A549 treated with CpdA at 1 μM for 4 hours (cell line): ENCODE measurements around the gene IL2. TPM values are rescaled to one million over a fixed set of nuclear protein-coding genes. Genes with fewer than 3 reads are reported as not detected.

ENCODE experiments used
- total RNA-seq: library from RNA; stranded (reverse); fragments of 200-300 nt; extraction: Qiagen RNA extraction; gene quantifications from 5 replicates; pipeline ENCODE4 v1.2.3, GENCODE V29; 2022; ENCODE audit warnings: low read depth

Gene IL2
- total RNA-seq = not detected in 5 replicates

DNA sequence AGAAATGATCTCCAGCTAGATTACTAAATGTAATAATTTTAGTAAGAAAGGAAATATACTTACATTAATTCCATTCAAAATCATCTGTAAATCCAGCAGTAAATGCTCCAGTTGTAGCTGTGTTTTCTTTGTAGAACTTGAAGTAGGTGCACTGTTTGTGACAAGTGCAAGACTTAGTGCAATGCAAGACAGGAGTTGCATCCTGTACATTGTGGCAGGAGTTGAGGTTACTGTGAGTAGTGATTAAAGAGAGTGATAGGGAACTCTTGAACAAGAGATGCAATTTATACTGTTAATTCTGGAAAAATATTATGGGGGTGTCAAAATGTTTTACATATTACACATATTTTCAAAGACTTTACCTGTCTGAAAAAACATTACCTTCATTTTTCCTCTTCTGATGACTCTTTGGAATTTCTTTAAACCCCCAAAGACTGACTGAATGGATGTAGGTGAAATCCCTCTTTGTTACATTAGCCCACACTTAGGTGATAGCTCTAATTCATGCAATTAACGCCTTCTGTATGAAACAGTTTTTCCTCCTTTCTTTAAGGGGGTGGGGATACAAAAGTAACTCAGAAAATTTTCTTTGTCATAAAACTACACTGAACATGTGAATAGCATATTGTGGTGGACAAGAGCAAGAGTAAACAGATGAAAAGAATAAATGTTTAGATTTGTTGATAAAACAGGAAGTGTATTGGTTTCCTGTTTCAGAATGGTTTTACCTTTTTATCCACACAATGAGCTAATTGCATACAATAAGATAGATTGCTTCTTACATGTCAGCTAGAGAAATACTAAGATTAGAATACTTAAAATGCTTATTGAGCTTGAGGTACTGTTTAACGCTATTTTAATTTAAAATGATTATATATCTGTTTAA is at the start of gene IL2:
Gene IL2 (minus strand): TSS at position 495 of the 886 bp plus-strand sequence. CDS start 285 bp downstream, at position 210.

Other genes with a start within 250 kb of the IL2 start
- not detected in 5 replicates for gene ADAD1, start 77.7 kb downstream of the IL2 start, total RNA-seq
- not detected in 5 replicates for gene IL21, start 164.3 kb upstream of the IL2 start, total RNA-seq